ENCODE measurements around the gene ZYG11B. TPM values are rescaled to one million over a fixed set of nuclear protein-coding genes. Genes with fewer than 3 reads are reported as not detected.

The ZYG11B gene
- total and polyA plus RNA-seq, 2 of the 13 experiments (the other 11 are each of a cell fraction or from before 2014, with no cell fraction given) = 6.9 to 17.9 TPM

- TF ChIP-seq TFAP4 (IDR thresholded peaks at IDR 0.05; ENCODE audit: borderline replicate concordance, low read depth) (no peak; the same call in 1 of the 2 replicates), SIX1 (CRISPR knock-in tag; IDR thresholded peaks at IDR 0.05; ENCODE audit: borderline replicate concordance) (peak; percentile 8; the same call in 1 of the 2 replicates), ZKSCAN8 (CRISPR knock-in tag; IDR thresholded peaks at IDR 0.05; ENCODE audit: borderline replicate concordance) (peak; percentile 54; the same call in 1 of the 2 replicates), ZNF792 (CRISPR knock-in tag; IDR thresholded peaks at IDR 0.05) (peak; percentile 92), ZBTB33 (CRISPR knock-in tag; IDR thresholded peaks at IDR 0.05) (no peak), ZNF546 (CRISPR knock-in tag; conservative IDR thresholded peaks at IDR 0.05) (peak; percentile 84), FOXA1 (IDR thresholded peaks at IDR 0.05) (no peak), FOXA1 (CRISPR knock-in tag; IDR thresholded peaks at IDR 0.05) (0 out of 2 replicates have a peak, but pooled peaks have one; percentile 3), ZNF17 (CRISPR knock-in tag; IDR thresholded peaks at IDR 0.05) (no peak; the same call in 1 of the 2 replicates), ZMAT5 (CRISPR knock-in tag; IDR thresholded peaks at IDR 0.05; ENCODE audit: borderline replicate concordance, low read depth) (no peak), TCF7L2 (IDR thresholded peaks at IDR 0.05; ENCODE audit: low read depth, low read length) (no peak), ISL2 (CRISPR knock-in tag; IDR thresholded peaks at IDR 0.05) (no peak), SMAD1 (CRISPR knock-in tag; IDR thresholded peaks at IDR 0.05; ENCODE audit: borderline replicate concordance, low read depth) (no peak; the same call in 1 of the 2 replicates), ATF7-NPFF (CRISPR knock-in tag; IDR thresholded peaks at IDR 0.05; ENCODE audit: low read depth) (peak; percentile 90), JDP2 (CRISPR knock-in tag; IDR thresholded peaks at IDR 0.05; ENCODE audit: borderline replicate concordance) (no peak), ZNF747 (CRISPR knock-in tag; IDR thresholded peaks at IDR 0.05; ENCODE audit: borderline replicate concordance) (peak; percentile 93), KLF9 (CRISPR knock-in tag; IDR thresholded peaks at IDR 0.05; ENCODE audit: low read depth) (no peak), HNF4G (IDR thresholded peaks at IDR 0.05; ENCODE audit: borderline replicate concordance, low read depth, low read length) (no peak), HNF4G (CRISPR knock-in tag; IDR thresholded peaks at IDR 0.05; ENCODE audit: borderline replicate concordance, low read depth) (0 out of 2 replicates have a peak, but pooled peaks have one; percentile 19), ZC3H13 (CRISPR knock-in tag; IDR thresholded peaks at IDR 0.05) (peak; percentile 70; the same call in 1 of the 2 replicates), ZNF784 (CRISPR knock-in tag; IDR thresholded peaks at IDR 0.05; ENCODE audit: borderline replicate concordance) (peak; percentile 83; the same call in 1 of the 2 replicates), ZSCAN9 (CRISPR knock-in tag; IDR thresholded peaks at IDR 0.05; ENCODE audit: borderline replicate concordance) (peak; percentile 73), EHMT2 (IDR thresholded peaks at IDR 0.05; ENCODE audit: borderline replicate concordance, low read depth, low read length) (no peak), SIN3A (IDR thresholded peaks at IDR 0.05; ENCODE audit: borderline replicate concordance, low read depth, low read length) (no peak)
Observed at GRCh38 chr1:52697795-52698674, 28.2 kb upstream of the ZYG11B start, which contains the start of gene COA7 (continued).

Data from HepG2 (cell line).